HT-29 (cell line): ENCODE data around the gene CSE1L. TPM values are rescaled to one million over a fixed set of nuclear protein-coding genes. Genes with fewer than 3 reads are reported as not detected.
"Not testable (repeated sequence)": the region's sequence is repeated elsewhere in the genome, so short reads cannot be mapped to it uniquely, and the experiment has no call there.

Experiments used
- DNase-seq: peaks from one replicate; pipeline ENCODE4 v3.0.0-alpha.2; 2015; ENCODE audit warnings: low spot score
- total RNA-seq: library from RNA; depleted of rRNA; stranded (reverse); fragments of >200 nt; shearing (Covaris generic); gene quantifications from 2 replicates; pipeline ENCODE4 v1.2.3, GENCODE V29; 2014

CSE1L gene
- total RNA-seq, 1 experiment from 2014 or later: 112 TPM

GRCh38 chr20:49074521-49074920, 28.4 kb downstream of the CSE1L start:
- no peak for DNase-seq

- DNase-seq: no peak
Observed at GRCh38 chr20:49078310-49078709, 32.2 kb downstream of the CSE1L start.

GRCh38 chr20:49082295-49082694, 36.2 kb downstream of the CSE1L start:
- DNase-seq: not testable (repeated sequence)

- no peak for DNase-seq
Observed at GRCh38 chr20:49091104-49091503, 45.0 kb downstream of the CSE1L start.

DNA sequence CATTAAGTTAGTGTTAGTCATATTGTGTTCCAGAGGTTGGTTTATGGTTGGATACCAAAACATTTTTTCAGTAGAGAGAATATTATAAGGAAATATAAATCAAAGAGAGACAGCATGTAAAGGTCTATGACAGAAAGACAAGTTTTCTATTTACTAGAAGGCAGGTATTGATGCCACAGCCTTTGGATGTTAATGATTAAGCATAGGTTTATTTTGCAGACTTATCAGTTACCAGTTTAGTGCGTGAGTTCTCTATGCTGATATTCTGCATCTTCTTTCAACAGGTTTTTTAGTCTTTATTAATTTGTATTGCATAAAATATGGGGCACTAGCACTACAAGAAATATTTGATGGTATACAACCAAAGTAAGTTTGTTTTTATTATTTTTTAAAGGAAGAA, 45.6 kb downstream of the CSE1L start:
- no peak for DNase-seq

GRCh38 chr20:49096203-49096730, 50.2 kb downstream of the CSE1L start:
- DNase-seq: no peak

DNA sequence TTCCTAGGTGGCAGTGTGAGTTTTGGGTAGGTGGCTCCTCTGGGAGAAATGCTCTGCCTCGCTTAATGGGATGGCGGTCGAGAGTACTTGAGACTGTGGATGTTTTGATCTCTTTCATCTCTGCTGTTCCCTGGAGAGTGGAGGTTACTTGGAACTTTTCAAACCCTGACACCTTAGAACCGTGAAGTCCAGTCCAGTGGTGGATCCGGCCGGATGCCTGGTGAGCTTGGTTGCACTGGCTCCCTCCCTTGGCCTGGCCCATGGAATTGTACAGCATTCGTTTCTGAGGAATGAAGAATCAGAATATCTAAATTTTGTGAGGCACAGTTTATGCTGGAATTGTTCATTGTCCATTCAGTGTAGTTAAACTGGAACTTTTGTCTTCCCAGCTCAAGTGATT, 51.0 kb downstream of the CSE1L start:
- DNase-seq: no peak

- DNase-seq: no peak
Observed at GRCh38 chr20:49098136-49098535, 52.0 kb downstream of the CSE1L start.

DNA sequence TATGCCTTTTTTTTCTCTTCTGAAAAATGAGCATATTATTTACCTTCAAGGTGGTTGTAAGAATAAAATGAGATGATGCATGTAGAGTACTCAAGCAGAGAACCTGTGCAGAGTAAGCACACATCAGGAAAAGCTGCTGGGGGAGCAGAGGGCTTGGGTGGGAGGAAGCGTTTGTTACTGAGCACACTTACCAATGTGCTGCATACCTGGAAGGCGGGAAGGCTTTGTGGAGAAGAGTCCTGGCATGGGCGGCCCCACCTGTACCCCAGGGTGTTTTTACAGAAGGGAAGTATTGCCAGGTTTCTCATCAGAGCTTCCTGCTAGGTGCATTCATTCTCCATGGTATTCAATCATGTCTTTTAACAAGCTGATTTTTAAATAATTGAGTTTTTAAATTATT, 52.9 kb downstream of the CSE1L start:
- DNase-seq: no peak

DNA sequence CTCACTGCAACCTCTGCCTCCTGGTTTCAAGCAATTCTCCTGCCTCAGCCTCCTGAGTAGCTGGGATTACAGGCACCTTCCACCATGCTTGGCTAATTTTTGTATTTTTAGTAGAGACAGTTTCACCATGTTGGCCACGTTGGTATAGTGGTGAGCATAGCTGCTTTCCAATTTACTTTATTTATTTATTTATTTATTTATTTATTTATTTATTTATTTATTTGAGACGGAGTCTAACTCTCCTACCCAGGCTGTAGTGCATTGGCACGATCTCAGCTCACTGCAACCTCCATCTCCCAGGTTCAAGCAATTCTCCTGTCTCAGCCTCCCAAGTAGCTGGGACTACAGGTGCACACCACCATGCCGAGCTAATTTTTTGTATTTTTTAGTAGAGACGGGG, 54.2 kb downstream of the CSE1L start:
- DNase-seq: not testable (repeated sequence)

- DNase-seq: no peak
Observed at GRCh38 chr20:49100972-49101371, 54.9 kb downstream of the CSE1L start.

DNA sequence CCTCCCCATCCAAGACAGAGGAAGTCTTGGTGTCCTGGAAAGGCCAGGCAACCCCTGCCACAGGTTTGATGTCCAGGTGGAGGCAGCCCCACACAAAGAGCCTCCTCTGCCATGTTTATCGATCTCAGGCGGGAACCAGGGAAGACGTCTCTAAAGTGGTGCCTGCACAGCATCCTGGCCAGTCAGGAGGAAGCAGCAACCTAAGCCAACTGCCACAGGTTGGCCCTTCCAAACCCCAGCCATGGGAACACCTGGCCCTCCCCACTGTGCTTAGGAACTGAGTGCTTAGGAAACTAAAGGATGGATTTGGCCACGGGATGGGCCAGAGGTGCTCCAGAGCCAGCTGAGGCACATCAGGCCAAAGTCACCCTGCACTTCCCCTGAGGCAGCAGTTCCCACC, 56.9 kb downstream of the CSE1L start:
- DNase-seq: no peak

GRCh38 chr20:49103647-49104364, 57.7 kb downstream of the CSE1L start:
- DNase-seq: no peak

DNA sequence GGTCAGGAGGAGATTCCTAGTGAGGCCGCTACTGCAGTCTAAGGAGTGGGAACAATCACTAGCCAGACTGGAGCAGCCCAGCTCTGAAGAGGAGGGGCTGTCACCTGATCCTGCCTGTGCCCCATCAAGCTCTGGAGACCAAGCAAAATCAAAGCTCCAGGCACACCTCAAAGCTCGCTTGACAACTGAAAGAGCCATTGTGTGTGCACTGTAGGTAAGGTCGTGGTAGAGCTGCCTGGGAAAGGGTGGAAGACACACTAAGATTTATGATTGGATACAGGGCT, 58.2 kb downstream of the CSE1L start:
- no peak for DNase-seq

DNA sequence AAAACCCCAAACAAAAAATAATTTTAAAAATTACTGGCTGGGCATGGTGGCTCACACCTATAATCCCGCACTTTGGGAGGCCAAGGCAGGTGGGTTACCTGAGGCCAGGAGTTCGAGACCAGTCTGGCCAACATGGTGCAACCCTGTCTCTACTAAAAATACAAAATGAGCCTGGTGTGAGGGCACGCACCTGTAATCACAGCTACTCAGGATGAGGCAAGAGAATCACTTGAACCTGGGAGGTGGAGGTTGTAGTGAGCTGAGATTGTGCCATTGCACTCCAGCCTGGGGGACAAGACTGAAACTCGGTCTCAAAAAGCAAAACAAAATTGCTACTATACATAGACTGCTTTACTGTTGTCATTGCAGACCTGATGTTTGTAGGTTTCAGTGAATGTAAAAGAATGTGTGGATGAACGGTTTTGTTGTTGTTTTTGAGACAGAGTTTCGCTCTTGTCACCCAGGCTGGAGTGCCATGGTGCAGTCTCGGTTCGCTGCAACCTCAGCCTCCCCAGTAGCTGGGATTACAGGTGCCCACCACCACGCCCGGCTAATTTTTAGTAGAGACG, 59.0 kb downstream of the CSE1L start:
- not testable (repeated sequence) for DNase-seq

DNA sequence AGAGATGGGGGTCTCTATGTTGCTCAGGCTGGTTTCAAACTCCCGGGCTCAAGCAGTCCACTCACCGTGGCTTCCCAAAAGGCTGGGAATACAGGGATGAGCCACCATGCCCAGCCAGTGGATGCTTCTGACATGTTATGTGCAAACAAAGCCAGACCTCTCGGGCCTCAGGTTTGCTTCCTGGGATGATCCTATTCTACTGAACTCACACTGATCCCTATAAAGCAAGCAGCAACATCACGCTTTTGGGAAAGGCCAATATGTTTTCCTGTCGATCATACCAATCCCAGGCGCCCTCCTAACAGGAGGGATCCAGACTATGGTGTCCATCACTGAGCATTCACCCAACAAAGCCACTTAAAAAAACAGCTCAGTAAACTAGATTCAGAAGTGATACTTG, 60.2 kb downstream of the CSE1L start:
- no peak for DNase-seq

GRCh38 chr20:49110767-49111694, 64.9 kb downstream of the CSE1L start:
- DNase-seq: no peak

DNA sequence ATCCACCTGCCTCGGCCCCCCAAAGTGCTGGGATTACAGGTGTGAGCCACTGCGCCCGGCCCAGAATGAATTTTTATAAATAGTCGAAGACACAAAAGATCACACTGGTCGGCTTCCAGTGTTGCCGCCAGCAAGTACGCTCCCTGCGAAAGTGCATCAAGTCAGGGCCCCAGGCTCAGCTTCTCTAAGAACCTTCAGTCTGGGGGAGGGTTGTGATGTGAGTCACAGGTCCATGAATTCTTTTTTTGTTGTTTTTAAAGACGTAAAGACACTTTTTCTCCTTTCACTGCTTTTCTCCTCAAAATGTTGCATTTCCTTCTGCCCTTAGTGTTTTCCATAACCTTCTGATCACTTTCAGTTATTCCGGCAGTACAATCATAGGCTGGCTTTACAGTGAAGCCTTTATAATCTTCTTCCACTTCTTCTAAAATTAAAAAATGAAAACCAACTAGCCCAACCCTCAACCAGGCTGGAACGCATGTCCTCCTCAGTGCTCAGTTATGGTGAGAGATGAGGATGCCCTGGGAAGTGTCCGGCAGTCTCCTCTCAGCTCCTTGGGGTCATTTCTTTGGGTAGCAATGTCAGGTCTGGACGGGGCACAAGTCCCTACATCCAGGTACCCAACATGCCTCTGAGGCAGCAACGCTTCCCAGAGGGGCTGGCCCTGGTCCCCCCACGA, 66.6 kb downstream of the CSE1L start:
- no peak for DNase-seq

GRCh38 chr20:49115564-49115963, 69.5 kb downstream of the CSE1L start:
- no peak for DNase-seq

- DNase-seq: no peak
Observed at GRCh38 chr20:49118307-49118706, 72.2 kb downstream of the CSE1L start.

GRCh38 chr20:49119988-49120387, 73.9 kb downstream of the CSE1L start:
- DNase-seq: no peak

- DNase-seq: no peak
Observed at GRCh38 chr20:49122920-49123319, 76.8 kb downstream of the CSE1L start.
